Measurements from ENCODE around the gene ITGAE. TPM values are rescaled to one million over a fixed set of nuclear protein-coding genes. Genes with fewer than 3 reads are reported as not detected.

The ITGAE gene
- total and polyA plus RNA-seq, 7 donors: 25.2 to 51.8 (median 42.9) TPM

DNA sequence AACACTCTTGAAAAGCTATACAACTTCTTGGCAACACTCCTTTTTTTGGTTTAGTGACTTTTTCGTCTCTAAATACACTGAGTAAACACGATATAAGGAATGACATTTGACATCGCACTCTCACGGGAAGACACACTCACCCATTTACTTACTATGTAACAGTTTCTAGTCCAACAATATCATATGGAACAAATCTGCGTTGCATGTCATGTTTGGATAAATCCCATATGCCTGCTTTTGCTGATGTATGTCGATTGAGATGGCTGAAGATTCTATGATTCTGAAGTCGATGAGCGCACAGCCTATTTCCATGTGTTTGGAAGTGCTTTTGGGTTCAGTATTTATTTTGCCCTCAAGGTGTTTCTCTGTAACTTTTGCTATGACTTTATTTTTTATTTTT lies 18.2 kb downstream of the ITGAE start:
- Histone ChIP-seq H3K4me3 (no peak overlapping the region), H3K36me3 (no peaks in the 10 kb centered on the region), H3K27ac (no peak overlapping the region), H3K4me1 (no peaks in the 10 kb centered on the region), H3K9me3 (no peaks in the 10 kb centered on the region), H3K27me3 (no peaks in the 10 kb centered on the region)
- intact Hi-C loops (cut with DNase I): no loop called here
- TF ChIP-seq POLR2A (IDR thresholded peaks at IDR 0.05) (no peak), EP300 (IDR thresholded peaks at IDR 0.05) (no peak), POLR2AphosphoS5 (IDR thresholded peaks at IDR 0.05) (no peak)
- TF ChIP-seq, protein P1, sequence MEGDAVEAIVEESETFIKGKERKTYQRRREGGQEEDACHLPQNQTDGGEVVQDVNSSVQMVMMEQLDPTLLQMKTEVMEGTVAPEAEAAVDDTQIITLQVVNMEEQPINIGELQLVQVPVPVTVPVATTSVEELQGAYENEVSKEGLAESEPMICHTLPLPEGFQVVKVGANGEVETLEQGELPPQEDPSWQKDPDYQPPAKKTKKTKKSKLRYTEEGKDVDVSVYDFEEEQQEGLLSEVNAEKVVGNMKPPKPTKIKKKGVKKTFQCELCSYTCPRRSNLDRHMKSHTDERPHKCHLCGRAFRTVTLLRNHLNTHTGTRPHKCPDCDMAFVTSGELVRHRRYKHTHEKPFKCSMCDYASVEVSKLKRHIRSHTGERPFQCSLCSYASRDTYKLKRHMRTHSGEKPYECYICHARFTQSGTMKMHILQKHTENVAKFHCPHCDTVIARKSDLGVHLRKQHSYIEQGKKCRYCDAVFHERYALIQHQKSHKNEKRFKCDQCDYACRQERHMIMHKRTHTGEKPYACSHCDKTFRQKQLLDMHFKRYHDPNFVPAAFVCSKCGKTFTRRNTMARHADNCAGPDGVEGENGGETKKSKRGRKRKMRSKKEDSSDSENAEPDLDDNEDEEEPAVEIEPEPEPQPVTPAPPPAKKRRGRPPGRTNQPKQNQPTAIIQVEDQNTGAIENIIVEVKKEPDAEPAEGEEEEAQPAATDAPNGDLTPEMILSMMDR (IDR thresholded peaks at IDR 0.05): no peak
- DNase-seq: no peak
- WGBS, 2 donors: 87 to 88% methylated on average over 8 of the region's 8 CpGs

DNA sequence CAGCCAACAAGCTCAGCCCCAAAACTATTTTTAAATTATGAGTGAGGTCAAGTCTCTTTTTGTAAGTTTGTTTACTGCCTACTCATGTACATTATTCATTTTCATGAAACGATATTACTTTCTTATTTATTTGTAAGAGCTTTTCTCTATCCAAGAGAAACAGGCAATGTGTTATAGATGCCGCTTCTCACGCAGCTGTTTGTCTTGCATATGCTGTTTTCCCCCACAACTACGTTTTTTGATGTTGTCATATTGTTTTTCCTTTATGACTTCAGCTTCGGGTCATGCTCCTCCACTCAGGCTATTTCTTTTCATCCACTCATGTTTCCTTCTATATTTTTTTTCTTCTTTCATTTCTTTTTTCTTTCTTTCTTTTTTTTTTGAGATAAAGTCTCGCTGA lies 20.0 kb downstream of the ITGAE start:
- H3K4me1 ChIP-seq: no peaks in the 10 kb centered on the region
- intact Hi-C loops (cut with DNase I): no loop called here
- no peak for DNase-seq
- H3K4me3 ChIP-seq: no peak overlapping the region
- TF ChIP-seq POLR2A (IDR thresholded peaks at IDR 0.05): no peak
- TF ChIP-seq, protein P1 (IDR thresholded peaks at IDR 0.05): no peak
- no peak for TF ChIP-seq POLR2AphosphoS5 (IDR thresholded peaks at IDR 0.05)
- no peak for TF ChIP-seq EP300 (IDR thresholded peaks at IDR 0.05)
- WGBS, 2 donors: 77 to 79% methylated on average over 6 of the region's 6 CpGs
- no peaks in the 10 kb centered on the region for H3K36me3 ChIP-seq
- no peaks in the 10 kb centered on the region for H3K9me3 ChIP-seq
- H3K27me3 ChIP-seq: no peaks in the 10 kb centered on the region
- H3K27ac ChIP-seq: no peak overlapping the region

DNA sequence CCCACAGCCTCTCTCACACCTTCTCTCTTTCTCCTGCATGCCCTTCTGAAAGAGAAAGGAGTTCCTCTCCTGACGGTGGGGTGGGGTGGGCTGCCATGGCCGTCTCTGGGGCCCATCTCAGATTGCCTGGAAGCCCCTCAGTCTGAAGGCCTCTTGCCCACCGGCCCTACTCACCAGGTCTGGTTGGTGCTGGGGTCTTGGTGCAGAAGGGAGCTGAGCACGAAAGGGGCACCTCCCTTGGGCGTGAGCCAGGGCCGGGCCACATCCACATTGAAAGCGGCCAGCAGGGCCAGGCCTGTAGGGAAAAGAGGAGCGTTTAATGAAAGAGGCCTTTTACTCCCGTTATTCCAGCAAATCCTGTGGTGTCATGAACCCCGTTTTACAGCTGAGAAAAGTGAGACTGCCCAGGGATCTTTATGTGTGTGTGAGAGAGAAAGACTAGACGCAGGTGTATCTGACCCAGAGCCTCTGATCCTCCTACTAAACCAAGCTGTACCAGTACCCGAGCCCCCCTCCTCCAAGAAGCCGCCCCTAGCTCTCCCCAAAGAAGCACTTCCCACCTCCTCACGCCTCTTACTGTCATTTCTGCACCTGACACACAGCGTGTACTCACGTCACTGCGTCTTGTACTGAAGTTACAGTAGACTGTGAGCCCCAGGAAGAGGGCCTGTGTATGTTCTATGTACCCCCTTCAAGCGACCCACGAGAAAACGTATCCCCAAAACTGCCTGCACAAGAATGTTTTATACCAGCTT lies 23.4 kb downstream of the ITGAE start:
- intact Hi-C loops (cut with DNase I): no loop called here
- H3K27ac ChIP-seq: no peak overlapping the region
- H3K4me3 ChIP-seq: no peak overlapping the region
- H3K4me1 ChIP-seq: no peaks in the 10 kb centered on the region
- 92 to 94% methylated on average over 20 of the region's 20 CpGs for WGBS, 2 donors
- TF ChIP-seq POLR2A (IDR thresholded peaks at IDR 0.05) (no peak), POLR2AphosphoS5 (IDR thresholded peaks at IDR 0.05) (no peak), EP300 (IDR thresholded peaks at IDR 0.05) (no peak)
- TF ChIP-seq, protein P1 (IDR thresholded peaks at IDR 0.05): no peak
- no peaks in the 10 kb centered on the region for H3K27me3 ChIP-seq
- H3K36me3 ChIP-seq: no peaks in the 10 kb centered on the region
- H3K9me3 ChIP-seq: no peaks in the 10 kb centered on the region
- no peak for DNase-seq

DNA sequence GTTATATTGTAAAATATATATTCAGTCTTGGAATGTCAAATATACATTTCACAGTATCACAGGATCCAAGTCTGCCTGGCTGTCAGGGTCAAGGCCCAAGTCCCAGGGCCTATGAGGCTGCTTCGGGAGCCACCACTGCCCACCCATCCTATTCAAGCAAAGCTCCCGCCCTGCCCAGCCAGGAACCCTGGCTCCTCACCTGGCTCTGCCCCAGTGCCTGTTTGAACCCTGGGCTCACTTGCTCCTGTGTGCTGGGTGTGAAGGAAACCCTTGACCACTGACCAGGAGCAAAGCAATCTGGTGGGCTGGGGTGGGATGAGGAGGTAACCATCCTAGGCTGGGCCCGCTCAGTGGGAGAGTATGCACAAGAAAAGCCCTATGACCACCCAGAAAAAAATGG lies 27.0 kb downstream of the ITGAE start:
- 97% methylated on average over 3 of the region's 3 CpGs for WGBS, 2 donors
- TF ChIP-seq POLR2A (IDR thresholded peaks at IDR 0.05): no peak
- TF ChIP-seq, protein P1 (IDR thresholded peaks at IDR 0.05): no peak
- TF ChIP-seq POLR2AphosphoS5 (IDR thresholded peaks at IDR 0.05): no peak
- no peak for TF ChIP-seq EP300 (IDR thresholded peaks at IDR 0.05)
- Histone ChIP-seq H3K9me3 (no peaks in the 10 kb centered on the region), H3K27me3 (no peaks in the 10 kb centered on the region), H3K36me3 (no peaks in the 10 kb centered on the region), H3K27ac (no peak overlapping the region), H3K4me1 (no peaks in the 10 kb centered on the region), H3K4me3 (no peak overlapping the region)
- DNase-seq: no peak
- intact Hi-C loops (cut with DNase I): no loop called here

DNA sequence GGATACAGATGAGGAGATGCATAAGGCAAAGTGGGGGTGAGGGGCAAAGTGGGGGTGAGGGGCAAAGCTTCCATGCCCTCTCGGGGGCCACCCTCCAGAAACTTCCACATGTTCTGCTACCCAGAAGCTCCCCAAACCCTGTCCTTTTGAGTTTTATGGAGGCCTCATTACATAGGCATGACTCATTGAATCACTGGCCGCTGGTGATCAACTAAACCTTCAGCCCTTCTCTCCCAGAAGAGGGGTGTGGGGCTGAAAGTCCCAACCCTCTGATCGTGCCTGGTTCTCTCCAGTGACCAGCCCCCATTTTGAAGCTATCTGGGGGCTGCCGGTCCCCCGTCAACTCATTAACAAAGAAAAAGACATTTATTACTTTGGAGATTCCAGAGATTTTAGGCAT lies 27.5 kb downstream of the ITGAE start:
- DNase-seq: no peak
- Histone ChIP-seq H3K4me3 (no peak overlapping the region), H3K4me1 (no peaks in the 10 kb centered on the region), H3K9me3 (no peaks in the 10 kb centered on the region), H3K27me3 (no peaks in the 10 kb centered on the region), H3K36me3 (no peaks in the 10 kb centered on the region), H3K27ac (no peak overlapping the region)
- TF ChIP-seq EP300 (IDR thresholded peaks at IDR 0.05) (no peak), POLR2A (IDR thresholded peaks at IDR 0.05) (no peak), POLR2AphosphoS5 (IDR thresholded peaks at IDR 0.05) (no peak)
- TF ChIP-seq, protein P1 (IDR thresholded peaks at IDR 0.05): no peak
- intact Hi-C loops (cut with DNase I): no loop called here
- WGBS, 2 donors: 53 to 68% methylated on average over 5 of the region's 5 CpGs

Data from sigmoid colon (tissue), 7 donors.